Parathyroid adenoma (tissue), 2 donors: ENCODE measurements around the gene ITIH1.
A peak's percentile ranks its signal among the peaks of the same experiment; 100 is the strongest.
"Not testable (repeated sequence)": the region's sequence is repeated elsewhere in the genome, so short reads cannot be mapped to it uniquely, and the experiment has no call there.

Source experiments
- H2AFZ ChIP-seq: fragments of 300-600 bp; sonication (generic); one replicate; pipeline ENCODE4 v1.7.0; 2017; ENCODE audit warnings: antibody characterized with exemption, mild to moderate bottlenecking
- H3K27ac ChIP-seq: fragments of 300-600 bp; sonication (generic); one replicate; pipeline ENCODE4 v1.7.0; 2017
- H3K27me3 ChIP-seq: fragments of 300-600 bp; sonication (generic); one replicate; pipeline ENCODE4 v1.7.0; 2017; ENCODE audit warnings: low read length; ENCODE audit not compliant: control insufficient read depth, insufficient read depth
- H3K36me3 ChIP-seq: fragments of 300-600 bp; sonication (generic); one replicate; pipeline ENCODE4 v1.7.0; 2017; ENCODE audit warnings: low read length; ENCODE audit not compliant: control insufficient read depth, insufficient read depth
- H3K4me1 ChIP-seq: fragments of 300-600 bp; sonication (generic); one replicate; pipeline ENCODE4 v1.7.0; 2017; ENCODE audit warnings: control low read depth
- H3K4me2 ChIP-seq: fragments of 300-600 bp; sonication (generic); one replicate; pipeline ENCODE4 v1.7.0; 2017; ENCODE audit warnings: low read length
- H3K4me3 ChIP-seq: fragments of 300-600 bp; sonication (generic); one replicate; pipeline ENCODE4 v1.7.0; 2017; ENCODE audit warnings: low read depth, low read length
- H3K79me2 ChIP-seq: fragments of 300-600 bp; sonication (generic); one replicate; pipeline ENCODE4 v1.7.0; 2017; ENCODE audit warnings: control low read depth
- H3K9ac ChIP-seq: fragments of 300-600 bp; sonication (generic); one replicate; pipeline ENCODE4 v1.7.0; 2017; ENCODE audit warnings: mild to moderate bottlenecking
- H3K9me3 ChIP-seq: fragments of 300-600 bp; sonication (generic); one replicate; pipeline ENCODE4 v1.7.0; 2017; ENCODE audit warnings: low read length; ENCODE audit not compliant: control insufficient read depth
- TF ChIP-seq, protein P1 (sequence below): fragments of 300-600 bp; sonication (generic); IDR thresholded peaks from one replicate; pipeline ENCODE4 v1.7.0; 2017; ENCODE audit warnings: antibody characterized with exemption, mild to moderate bottlenecking
- donor health status: primary hyperparathyroidism.

Gene ITIH1

GRCh38 chr3:52774066-52774713 is 3.2 kb upstream of the ITIH1 start:
- Histone ChIP-seq H3K9me3 (no peaks in the 10 kb centered on the region), H2AFZ (no peak overlapping the region), H3K4me1 (peaks cover 4% of the 10 kb centered on the region), H3K4me2 (no peak overlapping the region), H3K36me3 (no peaks in the 10 kb centered on the region), H3K9ac (no peak overlapping the region), H3K27me3 (no peaks in the 10 kb centered on the region), H3K79me2 (peaks cover 3% of the 10 kb centered on the region), H3K27ac (no peak overlapping the region), H3K4me3 (no peak overlapping the region)
- TF ChIP-seq, protein P1, sequence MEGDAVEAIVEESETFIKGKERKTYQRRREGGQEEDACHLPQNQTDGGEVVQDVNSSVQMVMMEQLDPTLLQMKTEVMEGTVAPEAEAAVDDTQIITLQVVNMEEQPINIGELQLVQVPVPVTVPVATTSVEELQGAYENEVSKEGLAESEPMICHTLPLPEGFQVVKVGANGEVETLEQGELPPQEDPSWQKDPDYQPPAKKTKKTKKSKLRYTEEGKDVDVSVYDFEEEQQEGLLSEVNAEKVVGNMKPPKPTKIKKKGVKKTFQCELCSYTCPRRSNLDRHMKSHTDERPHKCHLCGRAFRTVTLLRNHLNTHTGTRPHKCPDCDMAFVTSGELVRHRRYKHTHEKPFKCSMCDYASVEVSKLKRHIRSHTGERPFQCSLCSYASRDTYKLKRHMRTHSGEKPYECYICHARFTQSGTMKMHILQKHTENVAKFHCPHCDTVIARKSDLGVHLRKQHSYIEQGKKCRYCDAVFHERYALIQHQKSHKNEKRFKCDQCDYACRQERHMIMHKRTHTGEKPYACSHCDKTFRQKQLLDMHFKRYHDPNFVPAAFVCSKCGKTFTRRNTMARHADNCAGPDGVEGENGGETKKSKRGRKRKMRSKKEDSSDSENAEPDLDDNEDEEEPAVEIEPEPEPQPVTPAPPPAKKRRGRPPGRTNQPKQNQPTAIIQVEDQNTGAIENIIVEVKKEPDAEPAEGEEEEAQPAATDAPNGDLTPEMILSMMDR, result no peak

GRCh38 chr3:52774901-52775864 is 2.2 kb upstream of the ITIH1 start:
- H3K79me2 ChIP-seq, result peaks cover 3% of the 10 kb centered on the region
- peak overlapping the region; percentile 73 for H2AFZ ChIP-seq
- H3K36me3 ChIP-seq, result no peaks in the 10 kb centered on the region
- no peak overlapping the region for H3K27ac ChIP-seq
- H3K9ac ChIP-seq, result no peak overlapping the region
- no peaks in the 10 kb centered on the region for H3K4me1 ChIP-seq
- H3K27me3 ChIP-seq, result no peaks in the 10 kb centered on the region
- TF ChIP-seq, protein P1, result no peak
- H3K4me2 ChIP-seq, result no peak overlapping the region
- H3K4me3 ChIP-seq, result no peak overlapping the region
- no peaks in the 10 kb centered on the region for H3K9me3 ChIP-seq

GRCh38 chr3:52775877-52776276 is 1.5 kb upstream of the ITIH1 start:
- Histone ChIP-seq H3K36me3 (no peaks in the 10 kb centered on the region), H3K4me2 (no peak overlapping the region), H3K27ac (no peak overlapping the region), H3K27me3 (no peaks in the 10 kb centered on the region), H2AFZ (peak overlapping the region; percentile 73), H3K4me1 (no peaks in the 10 kb centered on the region), H3K4me3 (no peak overlapping the region), H3K79me2 (peaks cover 3% of the 10 kb centered on the region), H3K9me3 (no peaks in the 10 kb centered on the region), H3K9ac (no peak overlapping the region)
- TF ChIP-seq, protein P1, result no peak

DNA sequence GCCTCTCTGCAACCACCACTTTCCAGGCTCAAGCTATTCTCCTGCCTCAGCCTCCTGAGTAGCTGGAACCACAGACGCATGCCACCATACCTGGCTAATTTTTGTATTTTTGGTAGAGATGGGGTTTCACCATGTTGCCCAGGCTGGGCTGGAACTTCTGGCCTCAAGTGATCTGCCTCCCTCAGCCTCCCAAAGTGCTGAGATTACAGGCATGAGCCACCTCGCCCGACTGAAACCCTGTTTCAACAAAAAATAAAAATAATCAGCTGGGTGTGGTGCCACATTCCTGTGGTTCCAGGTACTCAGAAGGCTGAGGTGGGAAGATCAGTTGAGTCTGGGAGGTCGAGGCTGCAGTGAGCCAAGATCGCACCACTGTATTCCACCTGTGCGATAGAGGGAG is 913 bp upstream of the ITIH1 start:
- not testable (repeated sequence) for H2AFZ ChIP-seq, H3K79me2 ChIP-seq, H3K27ac ChIP-seq, H3K36me3 ChIP-seq, H3K4me1 ChIP-seq, H3K9me3 ChIP-seq, H3K4me3 ChIP-seq, H3K9ac ChIP-seq, H3K27me3 ChIP-seq, H3K4me2 ChIP-seq

DNA sequence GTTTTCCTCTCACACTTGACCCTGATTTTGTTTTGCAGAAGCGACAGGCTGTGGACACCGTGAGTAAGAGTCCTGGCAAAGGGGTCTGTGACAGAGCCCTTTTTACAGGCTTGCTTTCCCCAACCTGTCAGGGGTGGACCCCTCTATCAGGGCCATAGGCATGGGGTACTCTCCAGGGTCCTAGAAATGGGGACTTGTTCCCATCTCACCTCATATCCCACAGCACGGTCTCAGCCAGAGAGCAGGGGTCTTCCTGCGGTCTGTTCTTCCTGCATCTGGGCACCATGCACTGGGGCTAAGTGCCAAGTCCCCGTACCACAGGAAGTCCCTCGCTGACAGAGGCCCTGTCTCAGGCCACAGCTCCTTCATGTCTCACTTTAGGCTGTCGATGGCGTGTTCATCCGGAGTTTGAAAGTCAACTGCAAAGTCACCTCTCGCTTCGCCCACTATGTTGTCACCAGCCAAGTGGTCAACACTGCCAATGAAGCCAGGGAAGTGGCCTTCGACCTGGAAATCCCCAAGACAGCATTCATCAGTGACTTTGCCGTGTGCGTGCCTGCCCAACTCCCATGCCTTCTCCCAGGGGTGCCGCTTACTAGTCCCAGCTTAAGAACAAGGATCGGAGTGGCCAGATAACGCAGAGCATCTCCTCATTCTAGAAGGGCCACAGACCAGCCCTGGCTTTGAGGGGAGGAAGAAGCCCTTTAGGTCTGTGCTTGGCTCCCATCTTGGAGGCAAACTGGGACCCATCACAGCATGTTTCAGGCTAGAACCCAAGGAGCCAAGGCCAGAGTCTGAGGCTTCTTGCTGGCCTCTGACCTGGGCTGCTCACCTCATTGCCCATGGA is 783 bp downstream of the ITIH1 start:
- H3K27ac ChIP-seq, result no peak overlapping the region
- H3K9ac ChIP-seq, result no peak overlapping the region
- no peak overlapping the region for H3K4me2 ChIP-seq
- TF ChIP-seq, protein P1, result no peak
- H3K36me3 ChIP-seq, result no peaks in the 10 kb centered on the region
- no peaks in the 10 kb centered on the region for H3K27me3 ChIP-seq
- H3K9me3 ChIP-seq, result no peaks in the 10 kb centered on the region
- H3K4me3 ChIP-seq, result no peak overlapping the region
- no peaks in the 10 kb centered on the region for H3K79me2 ChIP-seq
- no peak overlapping the region for H2AFZ ChIP-seq
- no peaks in the 10 kb centered on the region for H3K4me1 ChIP-seq
